RWPE2 (cell line): ENCODE data around the gene ASB1.
A peak's percentile ranks its signal among the peaks of the same experiment; 100 is the strongest.

Experiments
- ATAC-seq: fragments of 200-7000 bp; cut with Tn5 transposase; 3 replicates; pipeline ENCODE4 v1.9.1; 2021; ENCODE audit warnings: low read depth
- DNase-seq: peaks from one replicate; pipeline ENCODE4 v3.0.0-alpha.2; 2020; ENCODE audit warnings: low spot score
- H3K27ac ChIP-seq: fragments of 450-650 bp; 2 replicates; pipeline ENCODE4 v1.5.1; 2017; ENCODE audit warnings: mild to moderate bottlenecking; ENCODE audit not compliant: poor library complexity, severe bottlenecking
- H3K27me3 ChIP-seq: fragments of 250-450 bp; sonication (Bioruptor Pico); 2 replicates; pipeline ENCODE4 v1.5.1; 2021; ENCODE audit warnings: mild to moderate bottlenecking, moderate library complexity; ENCODE audit not compliant: insufficient read depth, poor library complexity, severe bottlenecking
- H3K36me3 ChIP-seq: fragments of 250-450 bp; sonication (Bioruptor Pico); 2 replicates; pipeline ENCODE4 v1.5.1; 2020; ENCODE audit warnings: low read depth, mild to moderate bottlenecking, moderate library complexity
- H3K4me1 ChIP-seq: fragments of 250-450 bp; sonication (Bioruptor Pico); 2 replicates; pipeline ENCODE4 v1.5.1; 2021; ENCODE audit warnings: mild to moderate bottlenecking, moderate library complexity; ENCODE audit not compliant: insufficient read depth, poor library complexity, severe bottlenecking
- H3K4me3 ChIP-seq: fragments of 250-450 bp; sonication (Bioruptor Pico); 2 replicates; pipeline ENCODE4 v1.5.1; 2021; ENCODE audit warnings: mild to moderate bottlenecking, moderate library complexity; ENCODE audit not compliant: severe bottlenecking
- H3K9me3 ChIP-seq: fragments of 250-450 bp; sonication (Bioruptor Pico); 2 replicates; pipeline ENCODE4 v1.5.1; 2021; ENCODE audit warnings: mild to moderate bottlenecking, moderate library complexity; ENCODE audit not compliant: severe bottlenecking
- TF ChIP-seq, protein P1 (sequence below): fragments of 450-650 bp; IDR thresholded peaks from one replicate; pipeline ENCODE4 v1.5.1; 2017; ENCODE audit warnings: mild to moderate bottlenecking, moderate library complexity; ENCODE audit not compliant: poor library complexity, severe bottlenecking

ASB1 gene

DNA sequence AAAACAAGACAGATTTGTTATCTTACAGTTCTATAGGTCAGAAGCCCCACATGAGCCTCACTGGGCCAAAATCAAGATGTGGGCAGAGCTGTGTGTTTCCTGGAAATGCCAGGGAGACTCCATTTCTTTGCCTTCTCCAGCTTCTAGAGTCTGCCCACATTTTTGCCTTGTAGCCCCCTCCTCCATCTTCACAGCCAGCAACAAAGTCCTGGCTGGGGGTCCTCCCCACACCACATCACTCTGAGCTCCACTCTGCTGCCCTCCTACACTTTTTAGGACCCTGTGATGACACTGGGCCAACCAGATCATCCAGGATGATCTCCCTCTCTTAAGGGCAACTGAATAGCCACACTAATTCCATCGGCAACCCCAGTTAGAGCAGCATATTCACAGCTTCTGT, 34.3 kb downstream of the ASB1 start:
- TF ChIP-seq, protein P1, sequence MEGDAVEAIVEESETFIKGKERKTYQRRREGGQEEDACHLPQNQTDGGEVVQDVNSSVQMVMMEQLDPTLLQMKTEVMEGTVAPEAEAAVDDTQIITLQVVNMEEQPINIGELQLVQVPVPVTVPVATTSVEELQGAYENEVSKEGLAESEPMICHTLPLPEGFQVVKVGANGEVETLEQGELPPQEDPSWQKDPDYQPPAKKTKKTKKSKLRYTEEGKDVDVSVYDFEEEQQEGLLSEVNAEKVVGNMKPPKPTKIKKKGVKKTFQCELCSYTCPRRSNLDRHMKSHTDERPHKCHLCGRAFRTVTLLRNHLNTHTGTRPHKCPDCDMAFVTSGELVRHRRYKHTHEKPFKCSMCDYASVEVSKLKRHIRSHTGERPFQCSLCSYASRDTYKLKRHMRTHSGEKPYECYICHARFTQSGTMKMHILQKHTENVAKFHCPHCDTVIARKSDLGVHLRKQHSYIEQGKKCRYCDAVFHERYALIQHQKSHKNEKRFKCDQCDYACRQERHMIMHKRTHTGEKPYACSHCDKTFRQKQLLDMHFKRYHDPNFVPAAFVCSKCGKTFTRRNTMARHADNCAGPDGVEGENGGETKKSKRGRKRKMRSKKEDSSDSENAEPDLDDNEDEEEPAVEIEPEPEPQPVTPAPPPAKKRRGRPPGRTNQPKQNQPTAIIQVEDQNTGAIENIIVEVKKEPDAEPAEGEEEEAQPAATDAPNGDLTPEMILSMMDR, result no peak
- DNase-seq (no peak), ATAC-seq (no peak)

GRCh38 chr2:238461491-238461890, 34.8 kb downstream of the ASB1 start:
- H3K36me3 ChIP-seq, result 0 out of 2 replicates have a peak, but pooled peaks cover 3% of the 10 kb centered on the region
- no peak for ATAC-seq
- TF ChIP-seq, protein P1, result no peak
- H3K4me3 ChIP-seq, result no peak overlapping the region
- H3K27ac ChIP-seq, result no peak overlapping the region
- no peak for DNase-seq
- H3K27me3 ChIP-seq, result no peaks in the 10 kb centered on the region
- H3K9me3 ChIP-seq, result no peaks in the 10 kb centered on the region
- H3K4me1 ChIP-seq, result no peaks in the 10 kb centered on the region

More for the DNA sequence above, 34.3 kb downstream of the ASB1 start:
- no peak overlapping the region for H3K27ac ChIP-seq
- no peak overlapping the region for H3K4me3 ChIP-seq
- no peaks in the 10 kb centered on the region for H3K9me3 ChIP-seq
- no peaks in the 10 kb centered on the region for H3K4me1 ChIP-seq
- H3K27me3 ChIP-seq, result no peaks in the 10 kb centered on the region
- H3K36me3 ChIP-seq, result 0 out of 2 replicates have a peak, but pooled peaks cover 3% of the 10 kb centered on the region

GRCh38 chr2:238461916-238462315, 35.2 kb downstream of the ASB1 start:
- H3K27ac ChIP-seq, result no peak overlapping the region
- no peaks in the 10 kb centered on the region for H3K27me3 ChIP-seq
- no peak for DNase-seq
- 0 out of 2 replicates have a peak, but pooled peaks cover 3% of the 10 kb centered on the region for H3K36me3 ChIP-seq
- no peak overlapping the region for H3K4me3 ChIP-seq
- TF ChIP-seq, protein P1, result no peak
- ATAC-seq, result no peak
- no peaks in the 10 kb centered on the region for H3K9me3 ChIP-seq
- no peaks in the 10 kb centered on the region for H3K4me1 ChIP-seq

DNA sequence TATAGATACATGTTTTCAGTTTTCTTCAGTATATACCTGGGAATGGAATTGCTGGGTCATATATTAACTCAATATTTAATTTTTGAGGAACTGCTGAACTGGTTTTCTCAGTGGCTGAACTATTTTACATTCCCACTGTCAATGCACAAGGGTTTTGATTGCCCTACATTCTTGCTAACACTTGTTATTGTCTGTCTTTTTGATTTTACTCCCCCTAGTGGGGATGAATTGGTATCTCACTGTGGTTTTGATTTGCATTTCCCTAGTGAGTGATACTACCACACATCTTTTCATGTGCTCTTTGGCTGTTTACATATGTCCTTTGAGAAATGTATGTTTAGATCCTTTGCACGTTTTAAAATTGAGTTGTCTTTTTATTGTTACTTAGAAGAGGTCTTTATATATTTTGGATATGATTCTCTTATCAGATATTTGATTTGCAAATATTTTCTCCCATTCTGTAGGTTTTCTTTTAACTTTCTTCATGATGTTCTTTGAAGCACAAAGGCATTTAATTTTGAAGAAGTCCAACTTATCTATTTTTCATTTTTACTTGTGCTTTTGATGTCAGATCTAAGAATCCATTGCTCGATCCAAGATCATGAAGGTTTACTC, 36.2 kb downstream of the ASB1 start:
- TF ChIP-seq, protein P1, result peak; percentile 84
- H3K27me3 ChIP-seq, result no peaks in the 10 kb centered on the region
- H3K4me3 ChIP-seq, result no peak overlapping the region
- peaks cover under 1% of the 10 kb centered on the region for H3K4me1 ChIP-seq
- H3K27ac ChIP-seq, result no peak overlapping the region
- DNase-seq, result no peak
- no peaks in the 10 kb centered on the region for H3K9me3 ChIP-seq
- peak; percentile 70 for ATAC-seq
- H3K36me3 ChIP-seq, result 0 out of 2 replicates have a peak, but pooled peaks cover 3% of the 10 kb centered on the region

DNA sequence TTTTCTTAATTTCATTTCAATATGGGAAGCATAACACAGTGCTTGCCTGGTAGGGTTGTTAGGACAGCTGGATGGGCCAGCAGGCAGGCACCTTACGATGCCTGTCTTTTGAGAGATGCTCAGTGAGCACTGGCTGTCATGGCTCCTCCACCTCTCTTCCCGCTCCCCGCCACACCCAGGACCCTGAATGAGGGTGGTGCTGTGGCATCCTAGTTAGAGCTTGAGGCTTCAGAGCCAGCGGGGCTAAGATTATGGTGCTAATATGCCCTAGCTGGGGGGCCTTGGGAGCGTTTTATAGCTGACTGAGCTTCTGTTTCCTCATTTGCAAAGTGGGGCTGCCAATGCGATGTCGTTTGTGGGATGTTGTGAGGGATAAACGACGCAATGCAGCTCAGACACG, 37.7 kb downstream of the ASB1 start:
- Histone ChIP-seq H3K36me3 (peaks cover 9% of the 10 kb centered on the region), H3K4me1 (peaks cover 4% of the 10 kb centered on the region), H3K4me3 (no peak overlapping the region), H3K27ac (no peak overlapping the region), H3K9me3 (no peaks in the 10 kb centered on the region), H3K27me3 (no peaks in the 10 kb centered on the region)
- DNase-seq, result no peak
- TF ChIP-seq, protein P1, result no peak
- ATAC-seq, result no peak
